Measurements from ENCODE around the gene PLXDC1. TPM values are rescaled to one million over a fixed set of nuclear protein-coding genes. Genes with fewer than 3 reads are reported as not detected.

Gene PLXDC1
- total RNA-seq, 3 donors from 2014 or later, result 2.4 to 10.9 (median 5.6) TPM

- DNase-seq, result no peak
- H3K36me3 ChIP-seq (ENCODE audit: low read depth), result no peaks in the 10 kb centered on the region
- intact Hi-C loops (cut with DNase I, micrococcal nuclease), result no loop called here
- no peak overlapping the region for H3K4me3 ChIP-seq
- H3K9me3 ChIP-seq, result no peaks in the 10 kb centered on the region
- peaks cover 18% of the 10 kb centered on the region for H3K4me1 ChIP-seq (ENCODE audit: low read depth)
- no peak for TF ChIP-seq CTCF (IDR thresholded peaks at IDR 0.05)
- ATAC-seq, result no peak
Observed at GRCh38 chr17:39175695-39176093, 24.3 kb upstream of the PLXDC1 start.

- no peaks in the 10 kb centered on the region for H3K9me3 ChIP-seq
- peaks cover 18% of the 10 kb centered on the region for H3K4me1 ChIP-seq (ENCODE audit: low read depth)
- ATAC-seq, result peak; percentile 66
- H3K36me3 ChIP-seq (ENCODE audit: low read depth), result no peaks in the 10 kb centered on the region
- no peak overlapping the region for H3K4me3 ChIP-seq
- peak; percentile 75 for TF ChIP-seq CTCF (IDR thresholded peaks at IDR 0.05)
- peak; percentile 65 to 81 (median 75) for DNase-seq
- intact Hi-C loops (cut with DNase I, micrococcal nuclease), result no loop called here
Observed at GRCh38 chr17:39174920-39175694, 23.7 kb upstream of the PLXDC1 start.

GRCh38 chr17:39173526-39174274 is 22.3 kb upstream of the PLXDC1 start:
- Histone ChIP-seq H3K9me3 (no peaks in the 10 kb centered on the region), H3K4me1 (ENCODE audit: low read depth) (peaks cover 14% of the 10 kb centered on the region), H3K4me3 (no peak overlapping the region), H3K36me3 (ENCODE audit: low read depth) (no peaks in the 10 kb centered on the region)
- DNase-seq (no peak), ATAC-seq (no peak)
- intact Hi-C loops (cut with DNase I, micrococcal nuclease), result no loop called here
- no peak for TF ChIP-seq CTCF (IDR thresholded peaks at IDR 0.05)

GRCh38 chr17:39173080-39173479 is 21.6 kb upstream of the PLXDC1 start:
- Histone ChIP-seq H3K4me3 (no peak overlapping the region), H3K36me3 (ENCODE audit: low read depth) (no peaks in the 10 kb centered on the region), H3K4me1 (ENCODE audit: low read depth) (peaks cover 9% of the 10 kb centered on the region), H3K9me3 (no peaks in the 10 kb centered on the region)
- intact Hi-C loops (cut with DNase I, micrococcal nuclease), result no loop called here
- no peak for TF ChIP-seq CTCF (IDR thresholded peaks at IDR 0.05)
- ATAC-seq, result no peak
- DNase-seq, result no peak

- no peak for TF ChIP-seq CTCF (IDR thresholded peaks at IDR 0.05)
- ATAC-seq, result no peak
- intact Hi-C loops (cut with DNase I, micrococcal nuclease), result no loop called here
- H3K4me3 ChIP-seq, result no peak overlapping the region
- DNase-seq, result no peak
- no peaks in the 10 kb centered on the region for H3K9me3 ChIP-seq
- peaks cover 7% of the 10 kb centered on the region for H3K4me1 ChIP-seq (ENCODE audit: low read depth)
- no peaks in the 10 kb centered on the region for H3K36me3 ChIP-seq (ENCODE audit: low read depth)
Observed at GRCh38 chr17:39171933-39172332, 20.5 kb upstream of the PLXDC1 start.
